K562 (cell line): ENCODE data around the gene SNAI1. TPM values are rescaled to one million over a fixed set of nuclear protein-coding genes. Genes with fewer than 3 reads are reported as not detected.

Experiments used
- BCL6 ChIP-seq: fragments of 250-450 bp; sonication (Bioruptor Pico); IDR thresholded peaks from 2 replicates; pipeline ENCODE4 v1.4.0; 2020
- BMI1 ChIP-seq: fragments of 150-350 bp; IDR thresholded peaks from 2 replicates; pipeline ENCODE4 v1.6.1; 2014; ENCODE audit warnings: low read length
- BRCA1 ChIP-seq, 2 experiments: fragments of 450-650 bp in 1 of 2; sonication (generic) in 1 of 2; formaldehyde crosslinking in 1 of 2; IDR thresholded peaks; 2 replicates each; pipeline versions ENCODE4 v1.5.0 to v1.6.1; 2017 to 2020; ENCODE audit warnings: mild to moderate bottlenecking in 1 of 2, missing genetic modification reagents in 1 of 2
- BRD4 ChIP-seq: fragments of 200-600 bp; sonication (generic); IDR thresholded peaks from 2 replicates; pipeline ENCODE4 v1.6.1; 2017; ENCODE audit warnings: inconsistent platforms
- DACH1 ChIP-seq: fragments of 450-650 bp; IDR thresholded peaks from 2 replicates; pipeline ENCODE4 v1.6.1; 2018; ENCODE audit not compliant: partially characterized antibody
- EZH2 ChIP-seq: IDR thresholded peaks from 2 replicates; pipeline ENCODE4 v1.6.1; 2012; ENCODE audit warnings: low read depth, mild to moderate bottlenecking, inconsistent platforms, low read length, borderline replicate concordance
- FOSL1 ChIP-seq: fragments of 200-800 bp; sonication (Bioruptor generic); conservative IDR thresholded peaks from 2 replicates; pipeline ENCODE4 v1.6.1; 2016; ENCODE audit warnings: missing genetic modification characterization, missing compliant biosample characterization
- HCFC1 ChIP-seq: IDR thresholded peaks from 2 replicates; pipeline ENCODE4 v1.6.1; 2012; ENCODE audit warnings: low read depth, low read length, improper control_type of control experiment
- HDGF ChIP-seq: fragments of 450-650 bp; IDR thresholded peaks from 2 replicates; pipeline ENCODE4 v1.6.1; 2016
- MAFG ChIP-seq: fragments of 450-650 bp; conservative IDR thresholded peaks from 2 replicates; pipeline ENCODE4 v1.6.1; 2016; ENCODE audit warnings: missing genetic modification characterization, missing compliant biosample characterization
- MCM7 ChIP-seq, 2 experiments: fragments of 450-650 bp; IDR thresholded peaks; 2 replicates each; pipeline ENCODE4 v1.6.1; 2016 to 2018
- NCOR1 ChIP-seq: fragments of 450-650 bp; IDR thresholded peaks from 2 replicates; pipeline ENCODE4 v1.6.1; 2016; ENCODE audit warnings: mild to moderate bottlenecking, moderate library complexity
- NELFE ChIP-seq: IDR thresholded peaks from 2 replicates; pipeline ENCODE4 v1.6.1; 2011; ENCODE audit warnings: mild to moderate bottlenecking; ENCODE audit not compliant: insufficient read depth, insufficient read length
- NFIX ChIP-seq: fragments of 250-450 bp; sonication (Bioruptor Pico); IDR thresholded peaks from 2 replicates; pipeline ENCODE4 v1.4.0; 2020; ENCODE audit warnings: low read depth, mild to moderate bottlenecking, moderate library complexity
- POLR2G ChIP-seq: fragments of 200-400 bp; formaldehyde crosslinking; IDR thresholded peaks from 2 replicates; pipeline ENCODE4 v1.6.1; 2017; ENCODE audit warnings: low read depth, mild to moderate bottlenecking, antibody characterized with exemption, low read length, moderate library complexity
- SMAD1 ChIP-seq: fragments of 150-350 bp; IDR thresholded peaks from 2 replicates; pipeline ENCODE4 v1.6.1; 2014; ENCODE audit warnings: low read length, low read depth; ENCODE audit not compliant: partially characterized antibody
- SPI1 ChIP-seq: IDR thresholded peaks from 2 replicates; pipeline ENCODE4 v1.6.1; 2011; ENCODE audit warnings: low read depth, low read length, control low read depth, borderline replicate concordance
- SRF ChIP-seq, 2 experiments: fragments of 250-450, 450-650 bp in 1 of 2; sonication (Bioruptor Pico) in 1 of 2; sonication (generic) in 1 of 2; formaldehyde crosslinking; IDR thresholded peaks; 2 replicates each; pipeline versions ENCODE4 v1.5.0 to v1.5.1; 2020 to 2022; ENCODE audit warnings: mild to moderate bottlenecking in 1 of 2, missing genetic modification reagents in 1 of 2
- STAT6 ChIP-seq: sonication (generic); formaldehyde crosslinking; IDR thresholded peaks from 2 replicates; pipeline ENCODE4 v1.8.1; 2023; ENCODE audit warnings: mild to moderate bottlenecking, missing genetic modification reagents
- TCFL5 ChIP-seq: fragments of 250-450 bp; sonication (Bioruptor Pico); conservative IDR thresholded peaks from 2 replicates; pipeline ENCODE4 v1.6.1; 2021; ENCODE audit warnings: mild to moderate bottlenecking, moderate library complexity, matching md5 sums
- XRCC3 ChIP-seq: fragments of 450-650 bp; IDR thresholded peaks from 2 replicates; pipeline ENCODE4 v1.6.1; 2017; ENCODE audit warnings: mild to moderate bottlenecking, moderate library complexity
- ZFX ChIP-seq: sonication (generic); formaldehyde crosslinking; IDR thresholded peaks from 2 replicates; pipeline ENCODE4 v1.8.0; 2022; ENCODE audit warnings: mild to moderate bottlenecking, missing genetic modification reagents, moderate library complexity
- ZNF165 ChIP-seq: fragments of 250-450 bp; sonication (Bioruptor Pico); IDR thresholded peaks from 2 replicates; pipeline ENCODE4 v1.4.0; 2020; ENCODE audit warnings: borderline replicate concordance
- ZNF175 ChIP-seq: fragments of 200-800 bp; sonication (Bioruptor generic); IDR thresholded peaks from 2 replicates; pipeline ENCODE4 v1.6.1; 2016; ENCODE audit warnings: low read depth, mild to moderate bottlenecking, missing genetic modification characterization, missing compliant biosample characterization
- ZNF274 ChIP-seq: IDR thresholded peaks from 2 replicates; pipeline ENCODE4 v1.6.1; 2011; ENCODE audit warnings: low read depth, mild to moderate bottlenecking, low read length, moderate library complexity, borderline replicate concordance
- ZNF408 ChIP-seq: fragments of 250-450 bp; sonication (Bioruptor Pico); IDR thresholded peaks from 2 replicates; pipeline ENCODE4 v1.4.0; 2020; ENCODE audit warnings: low read depth, mild to moderate bottlenecking, moderate library complexity
- ZNF695 ChIP-seq: fragments of 450-650 bp; formaldehyde crosslinking; IDR thresholded peaks from 2 replicates; pipeline ENCODE4 v1.4.0; 2020; ENCODE audit warnings: mild to moderate bottlenecking, moderate library complexity
- polyA plus RNA-seq, 8 experiments: library from polyadenylated mRNA; depleted of rRNA in 4 of 8; stranded (reverse) in 5 of 8; unstranded in 3 of 8; fragments of >200 nt; fragmentation: Nextera tagmentation in 2 of 8; fragmentation: Illumina TruSeq in 1 of 8; extraction: Ambion mirVana in 2 of 8; extraction: Trizol in 1 of 8; gene quantifications; 2 replicates each; pipeline versions ENCODE4 v1.2.1 to v1.2.3, GENCODE V29; 2011 to 2014; ENCODE audit warnings: inconsistent platforms in 1 of 8, missing spikeins in 1 of 8
- total RNA-seq, 7 experiments: library from RNA; depleted of rRNA in 6 of 7; stranded (reverse); fragments of >200 nt in 6 of 7; fragmentation: Illumina TruSeq in 2 of 7; extraction: Trizol in 2 of 7; gene quantifications; 2 replicates each; pipeline versions ENCODE4 v1.2.1 to v1.2.3, GENCODE V29; 2011 to 2021; ENCODE audit warnings: low replicate concordance in 1 of 7
- TF ChIP-seq, protein P1 (sequence below): fragments of 250-450 bp; sonication (Bioruptor Pico); IDR thresholded peaks from 2 replicates; pipeline ENCODE4 v1.8.0; 2021; ENCODE audit warnings: borderline replicate concordance, mild to moderate bottlenecking, moderate library complexity; ENCODE audit not compliant: poor library complexity, severe bottlenecking

The SNAI1 gene
- total and polyA plus RNA-seq, 9 of the 15 experiments (the other 6 are each of a cell fraction or from before 2014, with no cell fraction given) = 0.32 to 11.6 (median 2.0) TPM

- TF ChIP-seq ZNF165 = no peak
- no peak for TF ChIP-seq NFIX
- TF ChIP-seq BRD4 = no peak; the same call in 1 of the 2 replicates
- peak; percentile 64 for TF ChIP-seq MAFG (tag)
- no peak for TF ChIP-seq TCFL5 (CRISPR knock-in tag)
- no peak for TF ChIP-seq HCFC1
- no peak for TF ChIP-seq BCL6 (CRISPR knock-in tag)
- no peak for TF ChIP-seq XRCC3
- TF ChIP-seq NELFE = no peak
- no peak for TF ChIP-seq ZFX (CRISPR knock-in tag)
- TF ChIP-seq SPI1 = peak; percentile 36; the same call in 1 of the 2 replicates
- no peak for TF ChIP-seq SMAD1
- TF ChIP-seq ZNF408 (CRISPR knock-in tag) = no peak
- no peak for TF ChIP-seq EZH2
- peak; percentile 32; the same call in 1 of the 2 replicates for TF ChIP-seq FOSL1
- TF ChIP-seq, protein P1, sequence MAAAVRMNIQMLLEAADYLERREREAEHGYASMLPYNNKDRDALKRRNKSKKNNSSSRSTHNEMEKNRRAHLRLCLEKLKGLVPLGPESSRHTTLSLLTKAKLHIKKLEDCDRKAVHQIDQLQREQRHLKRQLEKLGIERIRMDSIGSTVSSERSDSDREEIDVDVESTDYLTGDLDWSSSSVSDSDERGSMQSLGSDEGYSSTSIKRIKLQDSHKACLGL = no peak
- no peak for TF ChIP-seq STAT6
- no peak for TF ChIP-seq ZNF695 (CRISPR knock-in tag)
- TF ChIP-seq BMI1 = no peak
- no peak for TF ChIP-seq DACH1
- no peak for TF ChIP-seq ZNF274
- peak; percentile 92 for TF ChIP-seq ZNF175 (CRISPR knock-in tag)
- no peak for TF ChIP-seq BRCA1 (IDR thresholded peaks at IDR 0.05)
- no peak for TF ChIP-seq BRCA1 (CRISPR knock-in tag; IDR thresholded peaks at IDR 0.05)
- TF ChIP-seq SRF (CRISPR knock-in tag; IDR thresholded peaks at IDR 0.05) = peak in 1 of 2 experiments; percentile 54; a peak in 1 of 4 replicates
- TF ChIP-seq POLR2G = peak; percentile 66; the same call in 1 of the 2 replicates
- no peak for TF ChIP-seq NCOR1
- TF ChIP-seq MCM7 (IDR thresholded peaks at IDR 0.05) = no peak
- TF ChIP-seq HDGF = no peak
Observed at GRCh38 chr20:49989234-49990065, 6.7 kb downstream of the SNAI1 start (continued).
